Osteocyte (in vitro differentiated cells): ENCODE data around the gene MAP3K10. TPM values are rescaled to one million over a fixed set of nuclear protein-coding genes. Genes with fewer than 3 reads are reported as not detected.

Source experiments
- DNase-seq: peaks from one replicate; pipeline ENCODE4 v3.0.0; 2021; ENCODE audit warnings: mixed read lengths; ENCODE audit not compliant: unreplicated experiment; ENCODE audit errors: extremely low spot score
- H3K27ac Mint-ChIP-seq: one replicate; pipeline ENCODE4 v1.8.0; 2021; ENCODE audit warnings: mild to moderate bottlenecking, mixed read lengths; ENCODE audit not compliant: unreplicated experiment
- H3K27me3 Mint-ChIP-seq: one replicate; pipeline ENCODE4 v1.8.0; 2021; ENCODE audit warnings: mixed read lengths; ENCODE audit not compliant: unreplicated experiment
- H3K36me3 Mint-ChIP-seq: one replicate; pipeline ENCODE4 v1.8.0; 2021; ENCODE audit warnings: mixed read lengths; ENCODE audit not compliant: unreplicated experiment
- H3K4me1 Mint-ChIP-seq: one replicate; pipeline ENCODE4 v1.8.0; 2021; ENCODE audit warnings: mixed read lengths; ENCODE audit not compliant: unreplicated experiment
- H3K4me3 Mint-ChIP-seq: one replicate; pipeline ENCODE4 v1.8.0; 2021; ENCODE audit warnings: mild to moderate bottlenecking, moderate library complexity, mixed read lengths; ENCODE audit not compliant: unreplicated experiment
- H3K9me3 Mint-ChIP-seq: one replicate; pipeline ENCODE4 v1.8.0; 2021; ENCODE audit warnings: mixed read lengths; ENCODE audit not compliant: unreplicated experiment
- CTCF ChIP-seq: fragments of 200-600 bp; sonication (generic); IDR thresholded peaks from 2 replicates; pipeline ENCODE4 v1.5.0; 2021; ENCODE audit warnings: antibody characterized with exemption, mild to moderate bottlenecking, moderate library complexity
- total RNA-seq: library from RNA; stranded (reverse); gene quantifications from 2 replicates; pipeline ENCODE4 v1.2.1, GENCODE V29; 2021

Gene MAP3K10
- total RNA-seq, 1 donor from 2014 or later: 24.2 TPM

GRCh38 chr19:40242480-40242879 is 51.3 kb downstream of the MAP3K10 start:
- TF ChIP-seq CTCF: no peak
- H3K27me3 Mint-ChIP-seq: no peaks in the 10 kb centered on the region
- no peak for DNase-seq
- H3K27ac Mint-ChIP-seq: no peak overlapping the region
- H3K4me1 Mint-ChIP-seq: peaks cover 21% of the 10 kb centered on the region
- peaks cover 28% of the 10 kb centered on the region for H3K36me3 Mint-ChIP-seq
- H3K9me3 Mint-ChIP-seq: no peaks in the 10 kb centered on the region
- no peak overlapping the region for H3K4me3 Mint-ChIP-seq

- TF ChIP-seq CTCF: no peak
- peaks cover 21% of the 10 kb centered on the region for H3K4me1 Mint-ChIP-seq
- no peaks in the 10 kb centered on the region for H3K9me3 Mint-ChIP-seq
- DNase-seq: no peak
- H3K27ac Mint-ChIP-seq: peak overlapping the region; percentile 0
- peaks cover 27% of the 10 kb centered on the region for H3K36me3 Mint-ChIP-seq
- no peaks in the 10 kb centered on the region for H3K27me3 Mint-ChIP-seq
- no peak overlapping the region for H3K4me3 Mint-ChIP-seq
Measured at GRCh38 chr19:40243181-40243580, 52.0 kb downstream of the MAP3K10 start.

- no peak overlapping the region for H3K27ac Mint-ChIP-seq
- no peak for DNase-seq
- H3K27me3 Mint-ChIP-seq: no peaks in the 10 kb centered on the region
- H3K9me3 Mint-ChIP-seq: no peaks in the 10 kb centered on the region
- H3K4me1 Mint-ChIP-seq: peaks cover 23% of the 10 kb centered on the region
- H3K36me3 Mint-ChIP-seq: peaks cover 20% of the 10 kb centered on the region
- TF ChIP-seq CTCF: no peak
- H3K4me3 Mint-ChIP-seq: no peak overlapping the region
Measured at GRCh38 chr19:40244579-40245317, 53.5 kb downstream of the MAP3K10 start.

- Mint-ChIP-seq H3K4me1 (peaks cover 28% of the 10 kb centered on the region), H3K4me3 (no peak overlapping the region), H3K27me3 (no peaks in the 10 kb centered on the region), H3K36me3 (peaks cover 18% of the 10 kb centered on the region), H3K27ac (no peak overlapping the region), H3K9me3 (no peaks in the 10 kb centered on the region)
- no peak for DNase-seq
- no peak for TF ChIP-seq CTCF
Measured at GRCh38 chr19:40245506-40246128, 54.4 kb downstream of the MAP3K10 start.

GRCh38 chr19:40246292-40247073 is 55.3 kb downstream of the MAP3K10 start:
- Mint-ChIP-seq H3K4me3 (no peak overlapping the region), H3K9me3 (no peaks in the 10 kb centered on the region), H3K4me1 (peaks cover 28% of the 10 kb centered on the region), H3K36me3 (peaks cover 16% of the 10 kb centered on the region), H3K27me3 (no peaks in the 10 kb centered on the region), H3K27ac (peak overlapping the region; percentile 15)
- no peak for DNase-seq
- no peak for TF ChIP-seq CTCF
